GM10266 (cell line): ENCODE data around the gene IFT172.
A peak's percentile ranks its signal among the peaks of the same experiment; 100 is the strongest.
"Not testable (repeated sequence)": the region's sequence is repeated elsewhere in the genome, so short reads cannot be mapped to it uniquely, and the experiment has no call there.

Experiments used
- DNase-seq: peaks from one replicate; pipeline ENCODE4 v3.0.0; 2012; ENCODE audit errors: extremely low spot score
- TF ChIP-seq, protein P1 (sequence below): IDR thresholded peaks from 2 replicates; pipeline ENCODE4 v1.5.1; 2012; ENCODE audit warnings: mild to moderate bottlenecking, low read depth; ENCODE audit not compliant: control insufficient read depth, insufficient read depth; ENCODE audit errors: missing control alignments

Gene IFT172

DNA sequence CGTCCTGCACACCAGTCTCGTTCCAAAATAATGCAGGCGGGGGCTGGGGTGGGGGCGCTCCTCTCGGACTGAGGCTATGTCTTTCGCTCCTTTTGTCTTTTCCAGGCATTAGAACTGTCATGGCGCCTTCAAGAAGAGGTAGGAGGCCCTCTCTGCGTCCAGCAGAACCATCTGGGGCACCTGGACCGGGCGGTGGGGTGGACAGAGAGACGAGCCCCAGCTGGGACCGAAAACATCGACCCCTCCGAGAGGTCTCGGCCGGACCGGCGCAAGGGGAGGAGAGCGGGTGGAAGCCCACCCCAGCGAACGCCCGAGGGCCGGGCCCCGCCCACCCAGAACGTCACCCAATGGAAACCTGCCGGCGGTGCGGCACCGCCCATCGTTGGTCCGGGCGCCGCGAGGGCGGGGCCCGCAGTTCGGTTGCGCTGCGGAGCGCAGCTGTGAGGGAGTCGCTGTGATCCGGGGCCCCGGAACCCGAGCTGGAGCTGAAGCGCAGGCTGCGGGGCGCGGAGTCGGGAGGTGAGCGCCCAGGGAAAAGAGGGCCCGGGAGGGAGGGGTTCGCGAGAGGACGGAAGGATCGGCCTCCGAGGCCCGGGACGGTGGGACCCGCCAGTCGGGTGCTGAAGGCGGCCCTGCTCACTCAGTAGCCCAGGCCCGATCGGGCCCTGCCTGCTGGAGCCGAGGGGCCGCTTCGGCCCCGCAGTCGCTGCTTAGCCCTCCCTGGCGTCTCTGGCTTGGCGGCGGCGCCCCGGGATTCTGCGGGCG is 61.1 kb downstream of the IFT172 start, which contains the start of gene NRBP1:
NRBP1 (plus strand) TSS at position 419 of the 765 bp plus-strand sequence. CDS start 4,643 bp downstream, outside the sequence.
- TF ChIP-seq, protein P1, sequence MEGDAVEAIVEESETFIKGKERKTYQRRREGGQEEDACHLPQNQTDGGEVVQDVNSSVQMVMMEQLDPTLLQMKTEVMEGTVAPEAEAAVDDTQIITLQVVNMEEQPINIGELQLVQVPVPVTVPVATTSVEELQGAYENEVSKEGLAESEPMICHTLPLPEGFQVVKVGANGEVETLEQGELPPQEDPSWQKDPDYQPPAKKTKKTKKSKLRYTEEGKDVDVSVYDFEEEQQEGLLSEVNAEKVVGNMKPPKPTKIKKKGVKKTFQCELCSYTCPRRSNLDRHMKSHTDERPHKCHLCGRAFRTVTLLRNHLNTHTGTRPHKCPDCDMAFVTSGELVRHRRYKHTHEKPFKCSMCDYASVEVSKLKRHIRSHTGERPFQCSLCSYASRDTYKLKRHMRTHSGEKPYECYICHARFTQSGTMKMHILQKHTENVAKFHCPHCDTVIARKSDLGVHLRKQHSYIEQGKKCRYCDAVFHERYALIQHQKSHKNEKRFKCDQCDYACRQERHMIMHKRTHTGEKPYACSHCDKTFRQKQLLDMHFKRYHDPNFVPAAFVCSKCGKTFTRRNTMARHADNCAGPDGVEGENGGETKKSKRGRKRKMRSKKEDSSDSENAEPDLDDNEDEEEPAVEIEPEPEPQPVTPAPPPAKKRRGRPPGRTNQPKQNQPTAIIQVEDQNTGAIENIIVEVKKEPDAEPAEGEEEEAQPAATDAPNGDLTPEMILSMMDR = peak; percentile 9
- peak; percentile 94 for DNase-seq

GRCh38 chr2:27427863-27428212 is 61.7 kb downstream of the IFT172 start:
- DNase-seq = no peak
- TF ChIP-seq, protein P1 = no peak

DNA sequence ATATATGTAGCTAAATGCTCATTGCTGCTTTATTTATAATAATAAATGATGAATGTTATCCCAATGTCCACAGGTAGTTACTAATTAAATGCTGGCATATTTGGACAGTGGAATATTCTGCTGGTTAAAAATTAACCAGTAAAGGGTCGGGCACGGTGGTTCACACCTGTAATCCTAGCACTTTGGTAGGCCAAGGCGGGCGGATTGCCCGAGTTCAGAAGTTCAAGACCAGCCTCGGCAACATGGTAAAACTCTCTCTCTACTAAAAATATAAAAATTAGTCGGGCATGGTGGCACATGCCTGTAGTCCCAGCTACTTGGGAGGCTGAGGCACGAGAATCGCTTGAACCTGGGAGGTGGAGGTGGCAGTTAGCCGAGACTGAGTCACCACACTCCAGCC is 64.5 kb downstream of the IFT172 start:
- not testable (repeated sequence) for DNase-seq

DNA sequence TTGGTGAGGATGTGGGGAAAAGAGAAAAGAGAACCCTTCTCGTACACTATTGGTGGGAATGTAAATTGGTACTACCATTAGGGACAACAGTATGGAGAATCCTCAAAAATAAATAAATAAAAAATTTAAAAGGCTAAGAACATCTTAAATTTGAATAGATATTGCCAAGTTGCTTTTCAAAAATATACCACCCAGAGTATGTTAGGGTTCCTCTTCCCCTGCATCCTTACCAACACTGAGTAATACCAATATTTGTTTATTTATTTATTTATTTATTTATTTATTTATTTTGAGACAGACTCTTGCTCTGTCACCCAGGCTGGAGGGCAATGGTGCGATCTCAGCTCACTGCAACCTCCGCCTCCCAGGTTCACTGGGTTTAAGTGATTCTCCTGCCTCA is 66.6 kb downstream of the IFT172 start:
- DNase-seq = no peak
- TF ChIP-seq, protein P1 = no peak

DNA sequence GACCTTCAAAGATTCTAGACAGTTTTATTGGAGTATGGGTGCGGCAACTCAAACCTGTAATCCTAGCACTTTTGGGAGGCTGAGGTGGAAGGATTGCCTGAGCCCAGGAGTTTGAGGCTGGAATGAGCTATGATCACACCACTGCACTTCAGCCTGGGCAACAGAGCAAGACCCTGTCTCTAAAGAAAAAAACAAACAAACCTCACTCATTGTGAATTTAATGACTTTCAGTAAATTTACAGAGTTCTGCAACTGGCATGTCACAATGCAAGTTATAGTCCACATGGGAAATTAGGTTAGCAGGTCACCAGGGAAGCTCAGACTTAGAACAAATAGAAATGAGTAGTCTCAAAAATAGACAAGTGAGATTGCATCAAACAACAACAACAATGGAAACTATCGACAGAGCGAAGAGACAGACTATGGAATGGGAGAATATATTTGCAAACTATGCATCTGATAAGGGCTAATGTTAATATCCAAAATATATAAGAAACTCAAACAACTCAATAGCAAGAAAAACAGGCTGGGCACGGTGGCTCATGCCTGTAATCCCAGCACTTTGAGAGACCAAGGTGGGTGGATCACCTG is 67.8 kb downstream of the IFT172 start:
- no peak for DNase-seq
- TF ChIP-seq, protein P1 = no peak

DNA sequence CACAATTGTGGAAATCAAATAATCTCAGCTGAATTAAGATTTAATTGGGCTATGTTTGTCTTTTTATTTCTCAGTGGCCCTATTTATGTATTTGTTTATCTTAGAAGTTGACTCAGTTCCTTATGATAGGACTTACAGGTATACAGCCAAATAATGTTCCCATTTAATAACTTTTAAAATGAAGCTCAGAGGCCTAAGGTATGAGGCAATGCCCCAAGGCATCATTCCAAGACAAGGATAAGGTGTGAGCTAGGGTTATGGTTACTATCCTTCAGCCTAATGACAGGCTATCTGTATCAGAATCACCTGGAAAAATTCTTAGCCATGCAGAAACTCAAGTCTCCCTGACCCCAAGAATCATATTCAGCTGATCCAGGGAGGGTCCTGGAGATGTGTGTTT is 68.5 kb downstream of the IFT172 start:
- TF ChIP-seq, protein P1 = no peak
- no peak for DNase-seq

GRCh38 chr2:27416151-27416550 is 73.4 kb downstream of the IFT172 start:
- no peak for DNase-seq
- TF ChIP-seq, protein P1 = no peak
